ENCODE results near the gene CLASP1.

CLASP1 gene

DNA sequence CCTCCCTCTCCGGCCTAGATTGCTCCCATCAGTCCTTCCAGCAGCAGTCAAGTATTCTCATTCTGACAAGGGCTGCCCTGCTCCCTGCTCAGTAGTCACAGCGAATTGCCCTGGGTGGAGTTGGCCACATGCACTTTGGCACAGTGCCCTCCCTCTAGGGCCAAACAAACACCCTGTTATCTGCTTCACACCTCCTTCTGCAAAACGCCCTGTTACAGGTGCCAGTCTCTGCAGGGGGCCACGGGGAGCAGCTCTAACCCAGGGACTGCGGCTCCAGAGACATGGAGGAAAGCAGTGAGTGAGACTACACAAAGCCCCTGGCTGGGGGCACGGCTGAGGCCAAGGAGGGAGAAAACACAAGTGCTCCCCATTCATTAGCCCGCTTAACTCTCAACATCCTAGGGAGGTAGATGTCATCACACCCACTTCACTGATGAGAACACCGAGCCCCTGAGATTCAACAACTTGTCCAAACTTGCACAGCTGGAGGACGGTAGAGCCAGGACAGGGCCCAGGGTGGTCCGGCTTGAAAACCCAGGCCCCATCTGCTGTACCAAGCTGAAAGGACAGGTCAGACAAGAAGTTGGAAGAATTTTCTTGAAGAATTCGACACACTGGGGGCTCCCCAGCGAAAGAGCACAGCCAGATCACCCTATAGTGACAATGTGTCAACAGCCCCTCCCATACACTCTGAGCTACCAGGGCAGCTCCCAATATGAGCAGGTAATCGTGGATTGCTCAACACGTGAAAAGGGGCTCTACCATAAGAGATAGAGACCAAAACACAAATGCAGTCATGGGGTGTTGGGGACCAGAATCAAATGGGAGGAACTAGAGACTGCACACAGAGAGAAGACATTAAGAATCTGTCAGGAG lies 355.6 kb downstream of the CLASP1 start:
- TF ChIP-seq, protein P1, sequence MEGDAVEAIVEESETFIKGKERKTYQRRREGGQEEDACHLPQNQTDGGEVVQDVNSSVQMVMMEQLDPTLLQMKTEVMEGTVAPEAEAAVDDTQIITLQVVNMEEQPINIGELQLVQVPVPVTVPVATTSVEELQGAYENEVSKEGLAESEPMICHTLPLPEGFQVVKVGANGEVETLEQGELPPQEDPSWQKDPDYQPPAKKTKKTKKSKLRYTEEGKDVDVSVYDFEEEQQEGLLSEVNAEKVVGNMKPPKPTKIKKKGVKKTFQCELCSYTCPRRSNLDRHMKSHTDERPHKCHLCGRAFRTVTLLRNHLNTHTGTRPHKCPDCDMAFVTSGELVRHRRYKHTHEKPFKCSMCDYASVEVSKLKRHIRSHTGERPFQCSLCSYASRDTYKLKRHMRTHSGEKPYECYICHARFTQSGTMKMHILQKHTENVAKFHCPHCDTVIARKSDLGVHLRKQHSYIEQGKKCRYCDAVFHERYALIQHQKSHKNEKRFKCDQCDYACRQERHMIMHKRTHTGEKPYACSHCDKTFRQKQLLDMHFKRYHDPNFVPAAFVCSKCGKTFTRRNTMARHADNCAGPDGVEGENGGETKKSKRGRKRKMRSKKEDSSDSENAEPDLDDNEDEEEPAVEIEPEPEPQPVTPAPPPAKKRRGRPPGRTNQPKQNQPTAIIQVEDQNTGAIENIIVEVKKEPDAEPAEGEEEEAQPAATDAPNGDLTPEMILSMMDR (IDR thresholded peaks at IDR 0.05; ENCODE audit: low read depth, low read length): no peak
- no peak overlapping the region for H3K4me3 ChIP-seq (replicated peaks in 1 of 2; ENCODE audit: low read depth in 2 of 2, low read length in 2 of 2)
- no peak for DNase-seq (ENCODE audit: low read depth in 2 of 2)

DNA sequence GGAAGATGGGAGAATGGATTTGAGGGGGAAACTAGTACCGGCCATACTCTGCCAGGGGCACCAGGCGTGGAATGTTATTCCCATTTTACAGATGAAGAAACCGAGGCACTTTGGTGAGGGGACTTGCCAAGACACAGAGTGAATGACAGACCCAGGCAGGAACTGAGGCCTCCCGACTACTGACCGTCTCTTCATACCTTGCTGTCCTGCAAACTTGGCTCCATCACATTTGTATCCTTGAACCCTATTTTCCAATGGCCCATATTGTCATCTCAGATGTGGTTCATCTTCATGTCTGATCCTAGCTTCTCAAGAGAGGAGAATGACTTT lies 358.0 kb downstream of the CLASP1 start:
- no peak for DNase-seq (ENCODE audit: low read depth in 2 of 2)
- TF ChIP-seq, protein P1 (IDR thresholded peaks at IDR 0.05; ENCODE audit: low read depth, low read length): no peak
- H3K4me3 ChIP-seq (replicated peaks in 1 of 2; ENCODE audit: low read depth in 2 of 2, low read length in 2 of 2): no peak overlapping the region

DNA sequence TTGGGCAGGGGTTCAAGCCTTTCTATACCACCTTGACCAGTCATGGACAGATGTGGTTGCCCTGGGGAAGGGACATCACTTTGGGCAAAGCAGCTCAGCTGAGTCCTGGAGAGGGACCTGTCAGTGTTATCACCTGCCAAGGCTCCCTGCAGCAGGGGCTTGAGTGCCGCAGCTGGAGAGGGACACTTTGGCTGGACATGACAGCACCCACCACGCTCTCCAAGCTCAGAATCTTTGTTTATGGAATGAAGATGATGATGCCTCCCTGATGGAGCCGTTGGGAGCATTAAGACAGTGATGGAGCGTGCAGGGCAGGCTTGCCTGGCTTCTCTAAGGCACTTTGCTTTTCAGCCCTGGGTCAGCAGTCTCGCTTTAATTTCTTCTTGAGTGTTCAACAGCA lies 360.0 kb downstream of the CLASP1 start:
- DNase-seq (ENCODE audit: low read depth in 2 of 2): no peak
- no peak overlapping the region for H3K4me3 ChIP-seq (replicated peaks in 1 of 2; ENCODE audit: low read depth in 2 of 2, low read length in 2 of 2)
- TF ChIP-seq, protein P1 (IDR thresholded peaks at IDR 0.05; ENCODE audit: low read depth, low read length): no peak

DNA sequence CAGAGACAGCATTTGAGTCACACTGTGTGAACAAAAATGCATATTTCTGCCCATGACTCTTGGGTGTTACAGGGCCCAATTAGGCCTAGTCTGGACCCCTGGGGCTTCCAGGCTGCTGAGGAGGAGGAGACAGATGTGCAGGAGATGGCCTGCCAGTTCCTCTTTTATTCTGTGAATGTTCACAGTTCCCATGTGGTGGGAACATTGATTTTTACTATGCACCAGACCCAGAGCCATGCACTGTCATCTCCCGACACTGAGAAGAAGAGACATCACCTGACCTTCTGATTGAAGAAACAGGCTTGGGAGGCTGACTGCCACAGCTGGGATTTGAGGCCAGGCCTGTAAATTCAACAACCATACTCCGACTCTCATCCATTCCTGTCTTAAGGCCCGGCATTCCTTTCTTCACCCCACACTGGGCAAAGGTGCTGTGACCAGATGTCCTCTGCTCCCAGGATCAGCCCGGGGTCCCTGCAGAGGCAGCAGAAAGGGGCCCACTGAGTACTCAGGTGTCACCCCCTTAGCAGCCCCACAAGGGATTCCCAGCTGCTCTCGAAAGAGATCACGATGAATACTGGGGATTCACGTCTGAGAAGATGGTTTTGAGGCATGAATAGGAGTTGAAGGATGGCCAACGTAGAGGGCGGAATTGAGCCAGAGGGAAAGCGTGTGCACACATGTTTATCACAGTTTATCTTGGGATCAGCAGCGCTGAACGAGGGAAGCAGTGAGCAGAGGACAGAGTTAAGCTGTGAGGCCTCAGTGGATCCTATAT lies 360.6 kb downstream of the CLASP1 start:
- no peak for DNase-seq (ENCODE audit: low read depth in 2 of 2)
- TF ChIP-seq, protein P1 (IDR thresholded peaks at IDR 0.05; ENCODE audit: low read depth, low read length): no peak
- no peak overlapping the region for H3K4me3 ChIP-seq (replicated peaks in 1 of 2; ENCODE audit: low read depth in 2 of 2, low read length in 2 of 2)

DNA sequence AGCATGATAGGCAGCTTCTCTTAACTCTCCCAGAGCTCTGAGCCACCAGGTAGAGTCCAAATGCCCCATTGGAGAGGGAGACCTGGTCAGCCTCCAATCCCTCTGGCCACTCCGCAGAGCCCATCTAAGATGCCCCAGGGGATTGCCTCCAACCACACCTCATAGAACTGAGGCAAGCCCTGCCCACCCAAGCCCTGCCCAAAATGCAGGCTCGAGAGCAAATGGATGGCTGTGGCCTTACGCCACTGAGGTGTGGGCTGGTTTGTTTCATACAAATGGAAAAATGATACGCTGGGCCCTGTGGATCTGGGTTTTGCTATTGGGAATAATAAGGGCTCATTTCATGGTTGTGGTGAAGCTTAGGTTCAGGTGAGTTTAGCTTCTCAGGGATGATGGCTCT lies 361.3 kb downstream of the CLASP1 start:
- TF ChIP-seq, protein P1 (IDR thresholded peaks at IDR 0.05; ENCODE audit: low read depth, low read length): no peak
- no peak for DNase-seq (ENCODE audit: low read depth in 2 of 2)
- no peak overlapping the region for H3K4me3 ChIP-seq (replicated peaks in 1 of 2; ENCODE audit: low read depth in 2 of 2, low read length in 2 of 2)

Measured in cardiac fibroblast (primary cell).